Measurements from ENCODE around the gene MED22.
A peak's percentile ranks its signal among the peaks of the same experiment; 100 is the strongest.
"Not testable (repeated sequence)": the region's sequence is repeated elsewhere in the genome, so short reads cannot be mapped to it uniquely, and the experiment has no call there.

MED22 gene

DNA sequence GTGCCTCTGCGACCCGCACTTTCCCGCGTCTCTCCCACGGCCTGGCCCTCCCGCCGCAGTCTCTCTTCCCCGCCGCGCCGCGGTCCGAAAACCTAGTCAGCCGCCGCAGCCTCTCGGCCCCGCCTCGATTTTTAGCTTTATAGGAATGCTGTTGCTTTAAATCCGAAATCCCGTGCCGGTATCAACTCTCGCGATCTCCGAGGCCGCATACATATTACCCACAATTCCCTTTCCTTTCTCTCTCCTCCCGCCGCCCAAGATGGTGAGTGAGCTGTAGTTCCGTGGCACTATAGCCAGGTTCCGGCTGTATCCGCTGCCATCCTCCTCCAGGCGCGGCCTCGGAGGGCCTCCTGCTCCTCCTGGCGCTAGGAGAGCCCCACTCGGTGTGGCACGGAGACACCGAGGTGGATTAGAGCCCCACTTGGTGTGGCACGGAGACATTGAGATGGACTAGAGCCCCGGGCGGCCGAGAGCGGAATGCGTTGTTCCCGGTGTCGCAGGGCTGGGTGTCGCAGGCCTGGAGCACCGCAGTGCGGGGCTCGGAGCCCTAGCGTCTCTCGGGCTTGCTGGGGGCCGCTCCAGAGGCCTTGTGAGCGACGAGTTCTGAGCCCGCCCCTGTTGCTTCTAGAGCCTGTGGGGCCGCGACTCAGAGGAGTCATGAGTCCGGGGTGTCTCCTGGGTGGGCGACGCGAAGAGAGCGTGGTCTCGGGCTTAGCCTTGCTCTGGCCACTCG lies at the start of gene MED22, which contains the start of gene RPL7A:
Gene MED22, minus strand, starts transcription at position 147 of the 733 bp plus-strand sequence. CDS start 1,469 bp downstream, outside the sequence.
Gene RPL7A, plus strand, starts transcription at position 234 of the 733 bp plus-strand sequence. Its CDS starts 26 bp downstream, at position 260.
- TF ChIP-seq, protein P1, sequence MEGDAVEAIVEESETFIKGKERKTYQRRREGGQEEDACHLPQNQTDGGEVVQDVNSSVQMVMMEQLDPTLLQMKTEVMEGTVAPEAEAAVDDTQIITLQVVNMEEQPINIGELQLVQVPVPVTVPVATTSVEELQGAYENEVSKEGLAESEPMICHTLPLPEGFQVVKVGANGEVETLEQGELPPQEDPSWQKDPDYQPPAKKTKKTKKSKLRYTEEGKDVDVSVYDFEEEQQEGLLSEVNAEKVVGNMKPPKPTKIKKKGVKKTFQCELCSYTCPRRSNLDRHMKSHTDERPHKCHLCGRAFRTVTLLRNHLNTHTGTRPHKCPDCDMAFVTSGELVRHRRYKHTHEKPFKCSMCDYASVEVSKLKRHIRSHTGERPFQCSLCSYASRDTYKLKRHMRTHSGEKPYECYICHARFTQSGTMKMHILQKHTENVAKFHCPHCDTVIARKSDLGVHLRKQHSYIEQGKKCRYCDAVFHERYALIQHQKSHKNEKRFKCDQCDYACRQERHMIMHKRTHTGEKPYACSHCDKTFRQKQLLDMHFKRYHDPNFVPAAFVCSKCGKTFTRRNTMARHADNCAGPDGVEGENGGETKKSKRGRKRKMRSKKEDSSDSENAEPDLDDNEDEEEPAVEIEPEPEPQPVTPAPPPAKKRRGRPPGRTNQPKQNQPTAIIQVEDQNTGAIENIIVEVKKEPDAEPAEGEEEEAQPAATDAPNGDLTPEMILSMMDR (conservative IDR thresholded peaks at IDR 0.05; ENCODE audit: low read depth, low read length): no peak
- peak; percentile 98 for DNase-seq (ENCODE audit: low read depth)
- peak within 1 kb of the TSS; percentile 83 for H3K4me3 ChIP-seq (ENCODE audit: low read depth, low read length)

DNA sequence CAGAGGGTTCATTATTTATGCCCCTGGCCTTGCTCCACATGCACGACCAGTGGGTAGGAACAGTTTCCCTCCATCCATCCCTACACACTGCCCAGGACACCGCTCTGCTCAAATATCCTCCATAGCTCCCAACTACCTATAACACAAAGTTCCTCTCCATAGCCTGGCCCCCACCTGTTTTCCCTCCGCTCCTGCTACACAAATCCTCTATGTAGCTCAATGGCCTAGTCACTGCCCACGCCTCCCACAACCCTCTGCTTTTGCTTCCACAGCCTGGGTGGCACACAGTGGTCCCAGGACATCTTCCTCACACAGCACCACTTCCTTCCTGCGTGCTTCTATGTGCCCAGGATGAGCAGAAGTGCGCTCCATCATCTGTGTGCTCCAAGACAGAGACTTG lies 49.4 kb upstream of the MED22 start:
- H3K4me3 ChIP-seq (ENCODE audit: low read depth, low read length): no peak overlapping the region
- TF ChIP-seq, protein P1 (conservative IDR thresholded peaks at IDR 0.05; ENCODE audit: low read depth, low read length): no peak
- DNase-seq (ENCODE audit: low read depth): no peak

DNA sequence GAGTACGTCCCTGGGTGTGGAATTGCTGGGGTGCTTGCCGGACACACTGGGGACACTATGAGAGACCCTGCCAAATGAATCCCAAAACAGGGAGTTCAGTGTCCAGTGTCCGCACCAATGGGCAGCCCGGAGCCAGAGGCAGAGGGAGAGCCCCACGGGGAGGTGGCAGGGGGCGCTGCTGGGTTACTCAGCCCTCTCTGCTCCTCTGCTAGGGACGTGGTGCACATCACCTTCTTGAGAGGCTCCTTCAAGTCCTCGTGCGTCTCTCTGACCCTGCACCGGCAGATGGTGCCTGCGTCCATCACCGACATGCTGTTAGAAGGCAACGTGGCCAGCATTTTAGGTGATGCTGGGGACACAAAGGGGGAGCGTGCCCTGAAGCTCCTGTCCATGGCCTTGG lies 49.0 kb upstream of the MED22 start:
- H3K4me3 ChIP-seq (ENCODE audit: low read depth, low read length): no peak overlapping the region
- DNase-seq (ENCODE audit: low read depth): peak; percentile 26
- TF ChIP-seq, protein P1 (conservative IDR thresholded peaks at IDR 0.05; ENCODE audit: low read depth, low read length): peak; percentile 56

DNA sequence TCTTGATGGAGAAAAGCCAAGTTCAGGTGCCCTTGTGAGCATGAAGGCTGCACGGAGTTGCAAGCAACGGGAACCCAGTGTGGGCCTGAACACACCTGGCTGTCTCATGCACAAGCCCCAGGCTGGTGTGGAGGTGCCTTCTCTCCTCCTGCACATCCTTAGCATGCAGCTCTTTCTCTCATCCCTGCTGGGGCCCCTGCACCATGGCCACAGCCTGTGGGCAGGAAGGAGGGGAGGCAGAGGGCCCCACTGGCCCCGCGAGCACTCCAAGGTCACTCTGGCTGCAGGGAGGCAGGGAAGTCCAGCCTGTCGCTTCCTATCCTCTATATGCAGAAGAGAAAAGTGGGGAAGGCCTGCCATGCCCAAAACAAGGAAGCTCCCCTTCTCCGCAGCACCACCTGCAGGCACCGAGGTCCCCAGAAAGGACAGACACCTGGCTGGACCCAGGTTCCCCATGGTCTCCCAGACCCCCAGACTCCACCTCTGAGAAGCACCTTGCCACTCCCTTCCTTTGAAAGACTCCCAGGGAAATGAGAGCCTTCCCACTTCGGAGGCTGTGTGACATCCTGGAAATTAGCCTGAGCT lies 46.8 kb upstream of the MED22 start:
- no peak for DNase-seq (ENCODE audit: low read depth)
- TF ChIP-seq, protein P1 (conservative IDR thresholded peaks at IDR 0.05; ENCODE audit: low read depth, low read length): no peak
- H3K4me3 ChIP-seq (ENCODE audit: low read depth, low read length): no peak overlapping the region

DNA sequence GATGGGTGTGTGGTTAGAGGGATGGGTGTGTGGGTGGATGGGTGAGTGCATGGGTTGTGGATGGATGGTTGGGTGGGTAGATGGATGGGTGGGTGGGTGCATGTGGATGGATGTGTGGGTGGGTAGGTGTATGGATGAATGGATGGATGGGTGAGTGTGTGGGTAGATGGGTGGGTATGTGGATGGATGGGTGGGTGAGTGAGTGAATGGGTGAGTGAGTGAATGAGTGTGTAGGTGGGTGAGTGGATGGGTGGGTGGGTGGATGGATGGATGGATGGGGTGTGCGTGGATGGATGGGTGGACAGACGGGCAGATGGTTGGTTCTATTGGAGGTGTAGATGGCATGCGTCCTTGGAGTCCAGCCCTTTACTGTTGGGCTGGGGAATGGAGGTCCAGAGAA lies 45.5 kb upstream of the MED22 start:
- H3K4me3 ChIP-seq (ENCODE audit: low read depth, low read length): no peak overlapping the region
- TF ChIP-seq, protein P1 (conservative IDR thresholded peaks at IDR 0.05; ENCODE audit: low read depth, low read length): no peak
- no peak for DNase-seq (ENCODE audit: low read depth)

DNA sequence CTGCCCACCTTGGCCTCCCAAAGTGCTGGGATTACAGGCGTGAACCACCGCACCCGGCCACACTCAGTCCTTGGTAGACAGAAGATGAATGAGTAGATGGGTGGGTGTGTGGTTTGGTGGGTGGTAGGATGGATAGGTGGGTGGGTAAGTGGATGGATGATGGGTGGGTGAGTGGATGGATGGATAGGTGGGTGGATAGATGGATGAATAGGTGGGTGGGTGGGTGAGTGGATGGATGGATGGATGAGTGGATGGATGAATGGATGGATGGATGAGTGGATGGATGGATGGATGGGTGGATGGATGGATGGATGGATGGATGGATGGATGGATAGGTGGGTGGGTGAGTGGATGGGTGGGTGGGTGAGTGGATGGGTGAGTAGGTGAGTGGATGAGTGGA lies 44.4 kb upstream of the MED22 start:
- H3K4me3 ChIP-seq (ENCODE audit: low read depth, low read length); DNase-seq (ENCODE audit: low read depth): not testable (repeated sequence)

DNA sequence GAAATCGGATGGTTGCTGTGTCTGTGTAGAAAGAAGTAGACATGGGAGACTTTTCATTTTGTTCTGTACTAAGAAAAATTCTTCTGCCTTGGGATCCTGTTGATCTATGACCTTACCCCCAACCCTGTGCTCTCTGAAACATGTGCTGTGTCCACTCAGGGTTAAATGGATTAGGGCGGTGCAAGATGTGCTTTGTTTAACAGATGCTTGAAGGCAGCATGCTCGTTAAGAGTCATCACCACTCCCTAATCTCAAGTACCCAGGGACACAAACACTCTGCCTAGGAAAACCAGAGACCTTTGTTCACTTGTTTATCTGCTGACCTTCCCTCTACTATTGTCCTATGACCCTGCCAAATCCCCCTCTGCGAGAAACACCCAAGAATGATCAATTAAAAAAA lies 43.5 kb upstream of the MED22 start:
- H3K4me3 ChIP-seq (ENCODE audit: low read depth, low read length); DNase-seq (ENCODE audit: low read depth): not testable (repeated sequence)

DNA sequence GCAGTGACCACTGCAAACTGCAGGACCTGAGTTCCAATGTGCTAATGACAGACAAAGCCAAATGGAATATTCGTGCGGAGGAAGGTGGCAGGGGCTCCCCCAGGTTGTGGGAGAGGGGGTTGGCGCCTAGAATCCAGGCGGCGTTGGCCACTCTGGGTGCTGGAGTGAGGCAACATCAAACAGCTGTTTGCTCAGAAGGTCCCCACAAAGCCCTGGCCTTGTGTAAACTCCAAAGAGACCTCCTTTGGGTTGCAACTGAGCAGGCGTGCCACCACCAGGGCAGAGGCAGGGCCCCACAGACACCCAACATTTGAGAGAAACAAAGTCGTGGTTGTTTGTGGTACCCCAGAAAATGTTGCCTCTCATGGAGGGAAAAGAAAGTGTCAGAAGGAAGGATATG lies 42.8 kb upstream of the MED22 start:
- no peak for DNase-seq (ENCODE audit: low read depth)
- H3K4me3 ChIP-seq (ENCODE audit: low read depth, low read length): no peak overlapping the region
- TF ChIP-seq, protein P1 (conservative IDR thresholded peaks at IDR 0.05; ENCODE audit: low read depth, low read length): no peak

Measured in choroid plexus epithelial cell (primary cell).